Measurements from ENCODE around the gene PARD3.

PARD3 gene

DNA sequence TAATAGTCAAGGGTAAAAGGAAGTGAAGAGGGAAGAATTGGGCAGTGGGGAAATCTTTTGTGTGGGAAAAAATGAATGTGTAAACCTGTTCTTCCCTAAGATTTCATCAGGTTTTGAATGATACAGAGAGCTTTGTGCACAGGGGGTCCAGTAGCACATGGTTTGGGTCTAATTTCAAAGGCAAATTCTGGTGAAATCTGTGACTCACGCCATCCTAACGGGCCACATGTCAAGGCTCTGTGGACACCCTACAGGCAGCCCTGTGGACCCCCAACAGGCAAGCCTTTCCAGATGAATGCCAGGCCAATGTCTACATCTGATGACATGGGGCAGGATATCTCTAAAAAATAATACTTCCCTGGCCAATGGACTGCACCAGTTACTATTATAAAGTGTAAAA, 309.8 kb downstream of the PARD3 start:
- Histone ChIP-seq H3K27me3 (no peaks in the 10 kb centered on the region), H3K9me3 (no peaks in the 10 kb centered on the region), H3K4me1 (no peaks in the 10 kb centered on the region), H3K4me3 (no peak overlapping the region), H3K27ac (no peak overlapping the region), H3K36me3 (no peaks in the 10 kb centered on the region)
- TF ChIP-seq, protein P1, sequence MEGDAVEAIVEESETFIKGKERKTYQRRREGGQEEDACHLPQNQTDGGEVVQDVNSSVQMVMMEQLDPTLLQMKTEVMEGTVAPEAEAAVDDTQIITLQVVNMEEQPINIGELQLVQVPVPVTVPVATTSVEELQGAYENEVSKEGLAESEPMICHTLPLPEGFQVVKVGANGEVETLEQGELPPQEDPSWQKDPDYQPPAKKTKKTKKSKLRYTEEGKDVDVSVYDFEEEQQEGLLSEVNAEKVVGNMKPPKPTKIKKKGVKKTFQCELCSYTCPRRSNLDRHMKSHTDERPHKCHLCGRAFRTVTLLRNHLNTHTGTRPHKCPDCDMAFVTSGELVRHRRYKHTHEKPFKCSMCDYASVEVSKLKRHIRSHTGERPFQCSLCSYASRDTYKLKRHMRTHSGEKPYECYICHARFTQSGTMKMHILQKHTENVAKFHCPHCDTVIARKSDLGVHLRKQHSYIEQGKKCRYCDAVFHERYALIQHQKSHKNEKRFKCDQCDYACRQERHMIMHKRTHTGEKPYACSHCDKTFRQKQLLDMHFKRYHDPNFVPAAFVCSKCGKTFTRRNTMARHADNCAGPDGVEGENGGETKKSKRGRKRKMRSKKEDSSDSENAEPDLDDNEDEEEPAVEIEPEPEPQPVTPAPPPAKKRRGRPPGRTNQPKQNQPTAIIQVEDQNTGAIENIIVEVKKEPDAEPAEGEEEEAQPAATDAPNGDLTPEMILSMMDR (IDR thresholded peaks at IDR 0.05) = no peak
- DNase-seq = no peak
- intact Hi-C loops (cut with DNase I; ENCODE audit: low total_unique reads) = no loop called here

DNA sequence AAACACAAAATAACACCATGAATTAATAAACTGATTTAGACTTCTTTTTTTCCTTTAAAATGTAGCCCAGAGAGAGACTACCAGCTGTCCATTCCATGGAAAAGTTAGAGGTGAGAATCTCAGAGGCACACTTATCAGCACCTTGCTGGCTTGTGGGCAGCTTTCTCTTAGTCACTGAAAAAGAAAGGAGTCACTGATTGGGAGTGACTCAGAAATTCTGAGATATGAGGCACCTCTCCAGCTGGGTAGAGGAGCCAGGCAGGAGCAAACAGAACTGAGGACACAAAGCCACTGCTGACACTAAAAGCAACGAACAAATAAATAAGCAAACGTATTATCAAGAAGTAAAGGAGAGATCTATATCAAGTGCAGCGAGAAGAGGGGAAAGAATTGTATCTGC, 310.6 kb downstream of the PARD3 start:
- intact Hi-C loops (cut with DNase I; ENCODE audit: low total_unique reads) = no loop called here
- no peaks in the 10 kb centered on the region for H3K4me1 ChIP-seq
- DNase-seq = no peak
- TF ChIP-seq, protein P1 (IDR thresholded peaks at IDR 0.05) = no peak
- H3K9me3 ChIP-seq = no peaks in the 10 kb centered on the region
- no peaks in the 10 kb centered on the region for H3K27me3 ChIP-seq
- no peak overlapping the region for H3K27ac ChIP-seq
- no peaks in the 10 kb centered on the region for H3K36me3 ChIP-seq
- no peak overlapping the region for H3K4me3 ChIP-seq

DNA sequence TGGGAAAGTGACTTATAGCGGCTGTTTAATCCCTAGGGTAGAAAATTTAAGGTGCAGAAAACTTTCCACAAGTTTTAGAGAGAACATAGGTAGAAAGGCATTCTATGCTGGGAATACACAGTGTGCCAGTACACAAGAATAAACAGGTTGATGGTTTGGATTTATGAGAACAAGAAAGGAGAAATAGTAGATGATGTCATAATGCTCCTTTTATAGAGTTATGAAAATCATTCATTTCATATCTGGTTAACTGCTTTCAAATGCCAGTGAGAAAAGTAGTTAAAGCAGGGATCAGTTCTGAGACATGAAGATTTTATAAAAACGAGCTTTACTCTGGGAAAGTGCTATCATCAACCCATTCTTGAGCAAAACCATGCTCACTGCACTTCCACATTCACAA, 311.4 kb downstream of the PARD3 start:
- Histone ChIP-seq H3K27me3 (no peaks in the 10 kb centered on the region), H3K9me3 (no peaks in the 10 kb centered on the region), H3K36me3 (no peaks in the 10 kb centered on the region), H3K4me1 (no peaks in the 10 kb centered on the region), H3K27ac (no peak overlapping the region), H3K4me3 (no peak overlapping the region)
- TF ChIP-seq, protein P1 (IDR thresholded peaks at IDR 0.05) = no peak
- intact Hi-C loops (cut with DNase I; ENCODE audit: low total_unique reads) = no loop called here
- no peak for DNase-seq

DNA sequence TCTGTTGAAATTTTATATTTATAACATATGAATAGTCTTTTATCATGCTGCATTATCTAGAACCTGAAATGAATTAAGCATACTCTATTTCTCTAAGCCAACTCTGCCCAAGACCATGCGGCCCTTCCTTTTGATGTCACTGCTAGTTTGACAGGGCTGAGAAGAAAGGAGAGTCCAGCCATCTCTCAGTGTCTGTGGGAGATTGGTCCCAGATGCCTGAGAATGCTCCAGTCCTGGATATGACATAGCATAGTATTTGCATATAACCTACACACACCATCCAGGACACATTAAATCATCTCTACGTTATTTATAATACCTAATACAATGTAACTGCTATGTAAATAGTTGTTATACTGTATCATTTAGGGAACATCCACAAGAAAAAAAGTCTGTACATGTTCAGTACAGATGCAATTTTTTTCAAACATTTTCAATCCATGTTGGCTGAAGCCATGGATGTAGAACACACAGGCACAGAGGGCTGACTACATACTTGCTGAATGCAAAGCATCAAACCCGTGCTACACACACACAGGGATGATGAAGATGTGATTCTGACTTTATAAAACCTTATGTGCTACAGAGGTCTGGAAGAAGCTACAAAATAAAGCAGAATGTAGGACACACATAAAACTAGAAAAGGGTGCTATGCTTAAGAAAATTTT, 315.4 kb downstream of the PARD3 start:
- Histone ChIP-seq H3K27ac (no peak overlapping the region), H3K27me3 (no peaks in the 10 kb centered on the region), H3K4me3 (no peak overlapping the region), H3K36me3 (no peaks in the 10 kb centered on the region), H3K4me1 (no peaks in the 10 kb centered on the region), H3K9me3 (no peaks in the 10 kb centered on the region)
- TF ChIP-seq, protein P1 (IDR thresholded peaks at IDR 0.05) = no peak
- intact Hi-C loops (cut with DNase I; ENCODE audit: low total_unique reads) = no loop called here
- DNase-seq = no peak

DNA sequence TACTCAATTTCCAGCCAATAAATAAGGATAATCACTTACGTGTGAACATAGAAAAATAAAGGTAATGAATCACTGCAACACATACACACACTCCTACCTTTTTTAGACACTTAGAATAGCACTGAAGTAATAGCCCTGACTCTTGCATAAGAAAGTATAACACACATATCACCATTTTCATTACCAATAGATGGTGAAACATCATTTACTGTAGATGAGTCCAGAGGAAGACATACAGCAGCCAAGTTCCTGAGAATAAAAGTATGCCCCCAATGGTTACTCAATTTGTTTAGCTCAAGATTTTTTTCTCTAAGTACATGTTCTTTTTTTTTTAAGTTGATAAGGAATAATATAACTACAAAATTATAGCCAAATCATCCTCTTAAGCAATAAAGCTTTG, 316.3 kb downstream of the PARD3 start:
- H3K36me3 ChIP-seq = no peaks in the 10 kb centered on the region
- intact Hi-C loops (cut with DNase I; ENCODE audit: low total_unique reads) = no loop called here
- DNase-seq = no peak
- TF ChIP-seq, protein P1 (IDR thresholded peaks at IDR 0.05) = no peak
- H3K27me3 ChIP-seq = no peaks in the 10 kb centered on the region
- H3K4me3 ChIP-seq = no peak overlapping the region
- no peaks in the 10 kb centered on the region for H3K9me3 ChIP-seq
- H3K4me1 ChIP-seq = no peaks in the 10 kb centered on the region
- no peak overlapping the region for H3K27ac ChIP-seq

DNA sequence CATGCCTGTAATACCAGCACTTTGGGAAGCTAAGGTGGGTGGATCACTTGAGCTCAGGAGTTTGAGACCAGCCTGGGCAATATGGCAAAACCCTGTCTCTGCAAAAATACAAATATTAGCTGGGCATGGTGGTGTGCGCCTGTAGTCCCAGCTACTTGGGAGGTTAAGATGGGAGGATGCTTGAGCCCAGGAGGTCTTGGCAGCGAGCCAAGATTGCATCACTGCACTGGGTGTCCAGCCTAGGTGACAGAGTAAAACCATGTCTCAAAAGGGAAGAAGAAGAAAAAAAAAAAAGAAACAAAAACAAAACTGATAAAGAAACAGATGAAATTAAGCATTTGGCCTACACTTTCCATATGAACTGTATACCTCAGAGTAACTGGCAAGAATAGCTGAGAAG, 319.2 kb downstream of the PARD3 start:
- TF ChIP-seq, protein P1 (IDR thresholded peaks at IDR 0.05) = no peak
- Histone ChIP-seq H3K27ac (no peak overlapping the region), H3K27me3 (no peaks in the 10 kb centered on the region), H3K4me1 (no peaks in the 10 kb centered on the region), H3K9me3 (no peaks in the 10 kb centered on the region), H3K4me3 (no peak overlapping the region), H3K36me3 (no peaks in the 10 kb centered on the region)
- no peak for DNase-seq
- intact Hi-C loops (cut with DNase I; ENCODE audit: low total_unique reads) = no loop called here
